Parathyroid adenoma (tissue), 2 donors: ENCODE data around the gene RPL29.

Experiments used
- H2AFZ ChIP-seq: fragments of 300-600 bp; sonication (generic); one replicate; pipeline ENCODE4 v1.7.0; 2017; ENCODE audit warnings: antibody characterized with exemption, mild to moderate bottlenecking
- H3K27ac ChIP-seq: fragments of 300-600 bp; sonication (generic); one replicate; pipeline ENCODE4 v1.7.0; 2017
- H3K27me3 ChIP-seq: fragments of 300-600 bp; sonication (generic); one replicate; pipeline ENCODE4 v1.7.0; 2017; ENCODE audit warnings: low read length; ENCODE audit not compliant: control insufficient read depth, insufficient read depth
- H3K36me3 ChIP-seq: fragments of 300-600 bp; sonication (generic); one replicate; pipeline ENCODE4 v1.7.0; 2017; ENCODE audit warnings: low read length; ENCODE audit not compliant: control insufficient read depth, insufficient read depth
- H3K4me1 ChIP-seq: fragments of 300-600 bp; sonication (generic); one replicate; pipeline ENCODE4 v1.7.0; 2017; ENCODE audit warnings: control low read depth
- H3K4me2 ChIP-seq: fragments of 300-600 bp; sonication (generic); one replicate; pipeline ENCODE4 v1.7.0; 2017; ENCODE audit warnings: low read length
- H3K4me3 ChIP-seq: fragments of 300-600 bp; sonication (generic); one replicate; pipeline ENCODE4 v1.7.0; 2017; ENCODE audit warnings: low read depth, low read length
- H3K79me2 ChIP-seq: fragments of 300-600 bp; sonication (generic); one replicate; pipeline ENCODE4 v1.7.0; 2017; ENCODE audit warnings: control low read depth
- H3K9ac ChIP-seq: fragments of 300-600 bp; sonication (generic); one replicate; pipeline ENCODE4 v1.7.0; 2017; ENCODE audit warnings: mild to moderate bottlenecking
- H3K9me3 ChIP-seq: fragments of 300-600 bp; sonication (generic); one replicate; pipeline ENCODE4 v1.7.0; 2017; ENCODE audit warnings: low read length; ENCODE audit not compliant: control insufficient read depth
- CTCF ChIP-seq: fragments of 300-600 bp; sonication (generic); IDR thresholded peaks from one replicate; pipeline ENCODE4 v1.7.0; 2017; ENCODE audit warnings: antibody characterized with exemption, mild to moderate bottlenecking
- donor health status: primary hyperparathyroidism.

RPL29 gene

DNA sequence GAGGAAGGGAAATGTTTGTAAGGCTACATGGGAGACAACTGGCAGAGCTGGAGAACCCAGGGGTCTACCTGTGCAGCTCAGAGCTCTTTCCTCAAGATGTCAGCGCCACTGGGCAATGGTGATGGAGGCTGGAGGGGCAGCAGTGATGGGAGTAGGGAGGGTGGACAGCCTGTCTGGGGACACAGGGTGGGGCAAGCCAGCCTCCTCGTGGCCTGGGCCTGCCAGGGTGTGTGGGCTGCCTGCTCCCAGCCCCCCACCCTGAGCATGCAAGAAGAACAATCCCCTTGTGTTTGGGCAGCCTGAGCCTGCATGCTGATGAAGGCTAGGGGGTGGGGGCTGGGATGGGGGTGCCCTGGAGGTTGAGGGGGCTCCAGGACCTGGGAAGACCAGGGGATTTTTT lies 29.7 kb downstream of the RPL29 start:
- Histone ChIP-seq H3K4me1 (peaks cover 17% of the 10 kb centered on the region), H3K36me3 (no peaks in the 10 kb centered on the region), H3K9ac (no peak overlapping the region), H2AFZ (no peak overlapping the region), H3K27me3 (no peaks in the 10 kb centered on the region), H3K27ac (no peak overlapping the region), H3K9me3 (no peaks in the 10 kb centered on the region), H3K79me2 (no peaks in the 10 kb centered on the region), H3K4me3 (no peak overlapping the region), H3K4me2 (no peak overlapping the region)
- no peak for TF ChIP-seq CTCF

DNA sequence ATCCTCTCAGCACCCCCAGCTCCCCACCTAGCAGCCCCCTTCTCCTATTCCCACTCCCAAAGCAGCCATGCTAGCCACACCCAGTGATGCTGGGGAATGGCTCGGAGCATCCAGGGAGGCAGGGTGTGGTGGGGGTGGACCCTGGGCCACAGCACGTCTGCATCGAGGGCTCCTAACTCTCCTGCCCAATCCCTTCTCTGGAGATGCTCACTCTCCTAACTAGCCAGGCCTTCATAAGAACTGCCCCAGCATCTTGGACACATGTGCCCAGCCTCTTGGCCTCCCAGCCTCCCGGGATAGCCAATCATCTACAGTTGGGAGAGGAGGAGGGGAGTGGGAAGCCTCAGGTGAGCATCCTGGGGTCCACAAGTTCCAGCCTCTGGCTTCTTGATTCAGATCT lies 31.2 kb downstream of the RPL29 start:
- Histone ChIP-seq H3K4me1 (peaks cover 10% of the 10 kb centered on the region), H3K79me2 (no peaks in the 10 kb centered on the region), H3K4me2 (no peak overlapping the region), H3K9me3 (no peaks in the 10 kb centered on the region), H3K36me3 (no peaks in the 10 kb centered on the region), H3K4me3 (no peak overlapping the region), H3K9ac (no peak overlapping the region), H3K27me3 (no peaks in the 10 kb centered on the region), H2AFZ (no peak overlapping the region), H3K27ac (no peak overlapping the region)
- no peak for TF ChIP-seq CTCF

DNA sequence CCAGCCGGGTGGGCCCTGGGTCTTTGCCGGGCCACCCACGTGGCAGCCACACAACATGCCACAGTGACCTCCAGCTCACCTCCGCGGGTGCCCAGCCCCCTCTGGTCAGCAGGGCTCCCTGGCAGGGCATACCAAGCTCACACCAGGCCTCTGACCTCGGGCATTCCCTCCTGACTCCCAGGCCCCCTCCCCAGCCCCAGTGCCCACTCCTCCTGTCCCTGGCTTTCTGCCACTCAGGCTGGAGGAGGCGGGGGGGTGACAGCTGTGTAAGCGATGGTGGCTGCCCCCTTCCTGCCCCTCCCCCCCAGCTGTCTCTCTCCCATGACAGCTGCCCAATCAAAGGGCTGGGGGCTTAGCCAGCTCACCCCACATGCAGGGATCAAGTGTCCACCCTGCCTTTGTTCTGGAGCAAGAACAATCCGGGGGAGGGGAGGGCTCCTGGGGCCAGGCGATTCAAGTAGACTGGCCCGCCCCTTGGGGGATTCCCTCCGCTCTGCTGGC lies 31.7 kb downstream of the RPL29 start:
- no peaks in the 10 kb centered on the region for H3K79me2 ChIP-seq
- H3K27me3 ChIP-seq: no peaks in the 10 kb centered on the region
- no peak for TF ChIP-seq CTCF
- no peak overlapping the region for H3K9ac ChIP-seq
- no peak overlapping the region for H3K27ac ChIP-seq
- H2AFZ ChIP-seq: no peak overlapping the region
- no peaks in the 10 kb centered on the region for H3K36me3 ChIP-seq
- H3K4me3 ChIP-seq: no peak overlapping the region
- H3K4me1 ChIP-seq: peaks cover 10% of the 10 kb centered on the region
- H3K9me3 ChIP-seq: no peaks in the 10 kb centered on the region
- H3K4me2 ChIP-seq: no peak overlapping the region

DNA sequence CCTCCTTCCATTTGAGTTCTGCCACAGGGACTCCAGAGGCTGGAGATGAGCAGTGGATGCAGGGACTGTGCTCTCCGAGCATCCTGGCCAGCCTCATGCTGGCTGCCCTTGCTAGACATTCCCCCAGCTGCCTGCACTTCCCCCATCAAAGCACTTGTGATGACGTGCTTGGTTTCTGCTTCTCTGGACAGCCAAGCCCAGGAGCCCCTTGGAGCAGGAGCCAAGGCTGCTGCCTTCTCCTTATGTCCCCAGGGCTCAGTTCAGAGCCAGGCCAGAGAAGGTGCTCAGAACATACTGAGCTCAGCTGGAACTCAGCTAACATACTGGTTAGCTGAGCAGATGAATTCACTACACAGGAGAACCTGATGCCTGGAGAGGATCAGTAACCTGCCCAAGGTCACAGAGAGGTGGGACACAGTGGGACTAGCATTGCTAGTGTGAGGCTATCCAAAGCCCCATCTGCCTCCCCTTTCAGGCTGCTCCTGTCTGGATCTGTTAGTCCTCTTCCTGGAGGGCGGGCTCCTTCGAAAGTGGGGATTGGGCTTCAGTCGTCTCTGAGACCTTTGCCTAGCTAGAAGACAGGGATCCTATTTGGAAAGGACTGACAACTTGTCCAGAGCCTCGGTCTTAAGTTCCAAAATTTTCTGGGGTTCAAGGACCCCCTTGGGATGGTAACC lies 32.7 kb downstream of the RPL29 start:
- Histone ChIP-seq H3K4me3 (no peak overlapping the region), H3K9ac (no peak overlapping the region), H3K79me2 (no peaks in the 10 kb centered on the region), H3K27me3 (no peaks in the 10 kb centered on the region), H3K9me3 (no peaks in the 10 kb centered on the region), H2AFZ (no peak overlapping the region), H3K4me2 (no peak overlapping the region), H3K36me3 (no peaks in the 10 kb centered on the region), H3K27ac (no peak overlapping the region), H3K4me1 (peaks cover 9% of the 10 kb centered on the region)
- TF ChIP-seq CTCF: no peak
